ENCODE data around the gene VAC14.

DNA sequence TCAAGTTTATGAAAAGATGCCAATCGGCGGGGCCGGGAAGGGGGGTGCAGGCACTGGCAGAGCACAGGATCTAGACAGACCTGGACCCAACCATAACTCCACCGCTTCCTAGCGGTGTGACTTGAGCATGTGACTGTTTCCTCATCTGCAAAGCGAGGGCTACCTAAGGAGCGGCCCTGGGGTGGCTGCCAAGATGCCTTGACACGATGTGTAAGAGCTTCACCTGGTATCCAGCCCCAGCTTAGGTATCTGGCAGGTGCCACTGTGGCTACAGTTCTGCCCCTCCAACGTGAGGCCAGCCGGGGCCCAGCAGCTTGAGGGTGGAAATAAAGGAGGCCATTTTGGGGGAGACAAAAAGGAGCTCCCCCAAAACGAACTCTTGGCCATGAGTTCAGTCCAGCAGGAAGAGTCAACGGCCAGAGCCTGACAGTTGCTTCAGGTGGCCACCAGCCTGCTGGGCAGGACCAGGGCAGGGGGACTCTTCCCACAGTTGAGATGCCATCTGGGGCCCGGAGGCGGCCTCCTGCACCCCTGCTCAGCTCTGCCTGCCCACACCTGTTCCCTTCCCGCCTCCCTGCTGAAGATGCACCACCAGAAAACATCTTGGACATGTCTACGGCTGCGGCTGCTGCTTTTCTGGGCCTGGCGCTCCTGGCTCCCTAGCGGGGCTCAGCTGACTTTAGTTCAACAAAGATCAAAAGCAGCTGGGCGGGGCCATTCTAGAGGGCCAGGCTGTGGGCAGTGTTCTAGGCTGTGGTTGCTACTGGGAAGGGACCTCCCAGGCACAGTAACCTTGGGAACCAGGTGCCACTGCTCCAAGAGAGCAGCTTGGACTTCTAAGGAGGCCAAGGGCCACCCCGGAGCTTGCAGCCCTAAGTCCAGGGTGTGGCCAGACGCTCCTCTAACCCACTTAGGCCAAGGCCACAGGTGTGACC is 111.7 kb downstream of the VAC14 start:
- TF ChIP-seq EZH2 (IDR thresholded peaks at IDR 0.05; ENCODE audit: insufficient read depth, poor library complexity, severe bottlenecking) = no peak
- TF ChIP-seq EZH2phosphoT487 (IDR thresholded peaks at IDR 0.05; ENCODE audit: insufficient read depth, low read depth) = no peak

Measured in GM23248 (cell line).